ENCODE measurements around the gene TP53I13.

TP53I13 gene

GRCh38 chr17:29572691-29573557, 4.4 kb downstream of the TP53I13 start:
- ATAC-seq (ENCODE audit: low read depth) (peak; percentile 65), DNase-seq (ENCODE audit: low spot score in 2 of 2) (peak; percentile 74 to 78)
- H3K27ac Mint-ChIP-seq: no peak overlapping the region

GRCh38 chr17:29573558-29573869, 5.0 kb downstream of the TP53I13 start:
- Mint-ChIP-seq H3K27me3 (no peaks in the 10 kb centered on the region), H3K27ac (no peak overlapping the region), H3K4me1 (peaks cover 21% of the 10 kb centered on the region), H3K4me3 (no peak overlapping the region), H3K36me3 (peaks cover 8% of the 10 kb centered on the region), H3K9me3 (no peaks in the 10 kb centered on the region)
- no peak for DNase-seq (ENCODE audit: low spot score in 2 of 2)
- ATAC-seq (ENCODE audit: low read depth): no peak

More at GRCh38 chr17:29572691-29573557, 4.4 kb downstream of the TP53I13 start:
- Mint-ChIP-seq H3K4me3 (peak overlapping the region; percentile 11), H3K4me1 (peaks cover 19% of the 10 kb centered on the region), H3K36me3 (peaks cover 5% of the 10 kb centered on the region), H3K27me3 (no peaks in the 10 kb centered on the region), H3K9me3 (no peaks in the 10 kb centered on the region)

- no peaks in the 10 kb centered on the region for H3K27me3 Mint-ChIP-seq
- no peaks in the 10 kb centered on the region for H3K9me3 Mint-ChIP-seq
- no peak overlapping the region for H3K4me3 Mint-ChIP-seq
- no peak for ATAC-seq (ENCODE audit: low read depth)
- H3K27ac Mint-ChIP-seq: no peak overlapping the region
- DNase-seq (ENCODE audit: low spot score in 2 of 2): no peak
- peaks cover 19% of the 10 kb centered on the region for H3K4me1 Mint-ChIP-seq
- H3K36me3 Mint-ChIP-seq: peaks cover 8% of the 10 kb centered on the region
Observed at GRCh38 chr17:29573871-29574731, 5.6 kb downstream of the TP53I13 start.

GRCh38 chr17:29574732-29575510, 6.4 kb downstream of the TP53I13 start:
- no peak for ATAC-seq (ENCODE audit: low read depth)
- Mint-ChIP-seq H3K4me1 (peaks cover 16% of the 10 kb centered on the region), H3K4me3 (no peak overlapping the region), H3K36me3 (peaks cover 10% of the 10 kb centered on the region), H3K27ac (no peak overlapping the region), H3K27me3 (no peaks in the 10 kb centered on the region), H3K9me3 (no peaks in the 10 kb centered on the region)
- DNase-seq (ENCODE audit: low spot score in 2 of 2): no peak

- no peak overlapping the region for H3K4me3 Mint-ChIP-seq
- DNase-seq (ENCODE audit: low spot score in 2 of 2) (no peak), ATAC-seq (ENCODE audit: low read depth) (no peak)
- H3K36me3 Mint-ChIP-seq: peaks cover 11% of the 10 kb centered on the region
- H3K4me1 Mint-ChIP-seq: peaks cover 18% of the 10 kb centered on the region
- H3K27me3 Mint-ChIP-seq: no peaks in the 10 kb centered on the region
- no peaks in the 10 kb centered on the region for H3K9me3 Mint-ChIP-seq
- H3K27ac Mint-ChIP-seq: no peak overlapping the region
Observed at GRCh38 chr17:29575511-29576213, 7.2 kb downstream of the TP53I13 start.

GRCh38 chr17:29576214-29577000, 7.9 kb downstream of the TP53I13 start:
- Mint-ChIP-seq H3K36me3 (peaks cover 11% of the 10 kb centered on the region), H3K4me1 (peaks cover 13% of the 10 kb centered on the region)

GRCh38 chr17:29577001-29577370, 8.5 kb downstream of the TP53I13 start:
- Mint-ChIP-seq H3K27ac (no peak overlapping the region), H3K36me3 (peaks cover 11% of the 10 kb centered on the region)

More at GRCh38 chr17:29576214-29577000, 7.9 kb downstream of the TP53I13 start:
- Mint-ChIP-seq H3K9me3 (no peaks in the 10 kb centered on the region), H3K27me3 (no peaks in the 10 kb centered on the region), H3K4me3 (no peak overlapping the region), H3K27ac (no peak overlapping the region)
- ATAC-seq (ENCODE audit: low read depth): no peak
- DNase-seq (ENCODE audit: low spot score in 2 of 2): no peak

GRCh38 chr17:29577385-29578211, 9.1 kb downstream of the TP53I13 start:
- Mint-ChIP-seq H3K4me1 (peaks cover 15% of the 10 kb centered on the region), H3K4me3 (no peak overlapping the region), H3K36me3 (peaks cover 13% of the 10 kb centered on the region), H3K27me3 (no peaks in the 10 kb centered on the region), H3K27ac (no peak overlapping the region), H3K9me3 (no peaks in the 10 kb centered on the region)
- DNase-seq (ENCODE audit: low spot score in 2 of 2) (no peak), ATAC-seq (ENCODE audit: low read depth) (no peak)

More at GRCh38 chr17:29577001-29577370, 8.5 kb downstream of the TP53I13 start:
- H3K4me1 Mint-ChIP-seq: peaks cover 13% of the 10 kb centered on the region
- H3K9me3 Mint-ChIP-seq: no peaks in the 10 kb centered on the region
- H3K27me3 Mint-ChIP-seq: no peaks in the 10 kb centered on the region
- ATAC-seq (ENCODE audit: low read depth) (no peak), DNase-seq (ENCODE audit: low spot score in 2 of 2) (no peak)
- H3K4me3 Mint-ChIP-seq: no peak overlapping the region

- Mint-ChIP-seq H3K4me3 (no peak overlapping the region), H3K4me1 (peaks cover 17% of the 10 kb centered on the region), H3K36me3 (peaks cover 12% of the 10 kb centered on the region), H3K27ac (no peak overlapping the region), H3K9me3 (no peaks in the 10 kb centered on the region), H3K27me3 (no peaks in the 10 kb centered on the region)
- ATAC-seq (ENCODE audit: low read depth) (no peak), DNase-seq (ENCODE audit: low spot score in 2 of 2) (no peak)
Observed at GRCh38 chr17:29578626-29579485, 10.4 kb downstream of the TP53I13 start.

- H3K4me3 Mint-ChIP-seq: no peak overlapping the region
- no peaks in the 10 kb centered on the region for H3K27me3 Mint-ChIP-seq
- peak overlapping the region; percentile 5 for H3K27ac Mint-ChIP-seq
- peak; percentile 88 to 89 for DNase-seq (ENCODE audit: low spot score in 2 of 2)
- peaks cover 25% of the 10 kb centered on the region for H3K4me1 Mint-ChIP-seq
- peaks cover 12% of the 10 kb centered on the region for H3K36me3 Mint-ChIP-seq
- peak; percentile 98 for ATAC-seq (ENCODE audit: low read depth)
- H3K9me3 Mint-ChIP-seq: no peaks in the 10 kb centered on the region
Observed at GRCh38 chr17:29579866-29580771, 11.6 kb downstream of the TP53I13 start.

Measured in memory B cell (primary cell).